IMR-90 (cell line): ENCODE results near the gene LBHD2. TPM values are rescaled to one million over a fixed set of nuclear protein-coding genes. Genes with fewer than 3 reads are reported as not detected.
A peak's percentile ranks its signal among the peaks of the same experiment; 100 is the strongest.

Source experiments
- ATAC-seq: fragments of 200-7000 bp; cut with Tn5 transposase; 2 replicates; pipeline ENCODE4 v1.9.1; 2020; ENCODE audit warnings: low read depth, mild to moderate bottlenecking, moderate library complexity
- BruUV-seq: library from RNA; stranded (reverse); fragments of 400-500 nt; replicated peaks from 2 replicates; lab custom pipeline; 2021; lab: Mats Ljungman, UMichigan
- CTCF ChIA-PET: fragments of 300-600 bp; formaldehyde crosslinking; extraction: SDS; loops from one replicate; lab custom pipeline; 2021; ENCODE audit warnings: antibody characterized with exemption; lab: Yijun Ruan, JAX
- POLR2A ChIA-PET: fragments of 300-600 bp; sonication (Branson Sonifier 250); formaldehyde crosslinking; loops from one replicate; lab custom pipeline; 2022; ENCODE audit warnings: antibody characterized with exemption; ENCODE audit not compliant: unreplicated experiment; lab: Charles Lee
- DNase-seq: peaks from one replicate; pipeline ENCODE4 v3.0.0; 2013
- H2AFZ ChIP-seq: replicated peaks from 2 replicates; pipeline ENCODE3; 2013; ENCODE audit warnings: low read length, mild to moderate bottlenecking; ENCODE audit not compliant: poor library complexity
- H2AK5ac ChIP-seq: 2 replicates; pipeline ENCODE4 v1.6.1; 2013; ENCODE audit warnings: low read depth, low read length, inconsistent platforms
- H2AK9ac ChIP-seq: replicated peaks from 2 replicates; pipeline ENCODE3; 2013; ENCODE audit warnings: mild to moderate bottlenecking, low read depth, low read length, moderate library complexity; ENCODE audit not compliant: poor library complexity
- H2BK120ac ChIP-seq: 2 replicates; pipeline ENCODE4 v1.6.1; 2013; ENCODE audit warnings: low read depth, low read length, inconsistent platforms
- H2BK15ac ChIP-seq: 3 replicates; pipeline ENCODE4 v1.6.1; 2013; ENCODE audit warnings: low read depth, low read length, inconsistent platforms
- H2BK20ac ChIP-seq: 2 replicates; pipeline ENCODE4 v1.6.1; 2013; ENCODE audit warnings: low read depth, mild to moderate bottlenecking, inconsistent platforms, low read length, moderate library complexity
- H2BK5ac ChIP-seq: 2 replicates; pipeline ENCODE4 v1.6.1; 2013; ENCODE audit warnings: mild to moderate bottlenecking, low read depth, low read length, inconsistent platforms; ENCODE audit not compliant: poor library complexity, severe bottlenecking
- H3K14ac ChIP-seq: replicated peaks from 2 replicates; pipeline ENCODE4 v1.6.1; 2013; ENCODE audit warnings: low read depth, low read length, inconsistent platforms
- H3K18ac ChIP-seq: 2 replicates; pipeline ENCODE4 v1.6.1; 2013; ENCODE audit warnings: low read depth, low read length, control low read depth
- H3K23ac ChIP-seq: 2 replicates; pipeline ENCODE4 v1.6.1; 2013; ENCODE audit warnings: low read depth, low read length, inconsistent platforms
- H3K27ac ChIP-seq: 2 replicates; pipeline ENCODE4 v1.5.1; 2013; ENCODE audit warnings: mild to moderate bottlenecking, control low read depth, low read length; ENCODE audit not compliant: insufficient read depth
- H3K27me3 ChIP-seq: 2 replicates; pipeline ENCODE4 v1.6.1; 2013; ENCODE audit warnings: low read length; ENCODE audit not compliant: control insufficient read depth, insufficient read depth
- H3K36me3 ChIP-seq: 2 replicates; pipeline ENCODE4 v1.6.1; 2013; ENCODE audit warnings: low read length, mixed read lengths; ENCODE audit not compliant: control insufficient read depth, insufficient read depth
- H3K4ac ChIP-seq: 2 replicates; pipeline ENCODE4 v1.6.1; 2013; ENCODE audit warnings: low read depth, low read length, inconsistent platforms
- H3K4me1 ChIP-seq: 2 replicates; pipeline ENCODE4 v1.6.1; 2013; ENCODE audit warnings: low read length, mixed read lengths; ENCODE audit not compliant: control insufficient read depth, insufficient read depth
- H3K4me2 ChIP-seq: 2 replicates; pipeline ENCODE4 v1.6.1; 2013; ENCODE audit warnings: low read depth, mild to moderate bottlenecking, control low read depth, low read length, moderate library complexity
- H3K4me3 ChIP-seq: 2 replicates; pipeline ENCODE4 v1.5.1; 2013; ENCODE audit warnings: low read depth, mild to moderate bottlenecking, control low read depth, low read length, moderate library complexity; ENCODE audit not compliant: insufficient read depth
- H3K56ac ChIP-seq: 2 replicates; pipeline ENCODE4 v1.6.1; 2013; ENCODE audit warnings: low read length, inconsistent platforms; ENCODE audit not compliant: insufficient read depth; ENCODE audit errors: extremely low read depth
- H3K79me1 ChIP-seq, 2 experiments: 2 replicates each; pipeline ENCODE4 v1.6.1; 2013; ENCODE audit warnings: low read length in 2 of 2, inconsistent platforms in 1 of 2, low read depth in 1 of 2
- H3K9ac ChIP-seq: 2 replicates; pipeline ENCODE4 v1.6.1; 2013; ENCODE audit warnings: low read depth, low read length, control low read depth
- H3K9me1 ChIP-seq: 2 replicates; pipeline ENCODE4 v1.6.1; 2013; ENCODE audit warnings: low read length, inconsistent platforms; ENCODE audit not compliant: insufficient read depth
- H3K9me3 ChIP-seq: 2 replicates; pipeline ENCODE4 v1.6.1; 2013; ENCODE audit warnings: low read length; ENCODE audit not compliant: control insufficient read depth, insufficient read depth
- H4K20me1 ChIP-seq: 2 replicates; pipeline ENCODE4 v1.6.1; 2013; ENCODE audit warnings: low read length, inconsistent platforms; ENCODE audit not compliant: insufficient read depth
- H4K5ac ChIP-seq: 2 replicates; pipeline ENCODE4 v1.6.1; 2013; ENCODE audit warnings: mild to moderate bottlenecking, low read depth, low read length, control low read depth
- H4K8ac ChIP-seq, 2 experiments: 2 replicates each; pipeline ENCODE4 v1.6.1; 2013; ENCODE audit warnings: low read depth in 2 of 2, low read length in 2 of 2, control low read depth in 1 of 2, inconsistent platforms in 1 of 2
- H4K91ac ChIP-seq: 2 replicates; pipeline ENCODE4 v1.6.1; 2013; ENCODE audit warnings: low read depth, low read length, inconsistent platforms; ENCODE audit not compliant: insufficient read depth
- CEBPB ChIP-seq: IDR thresholded peaks from 2 replicates; pipeline ENCODE4 v1.6.1; 2012; ENCODE audit warnings: low read depth, low read length, improper control_type of control experiment
- SMC3 ChIP-seq: fragments of 150-350 bp; IDR thresholded peaks from 2 replicates; pipeline ENCODE4 v1.6.1; 2016; ENCODE audit warnings: low read depth, mild to moderate bottlenecking, antibody characterized with exemption, low read length, moderate library complexity
- WGBS, 2 experiments: methylation state at CpG; one replicate each; pipeline versions ENCODE4 v1.1.5 to v1.1.7; 2013; ENCODE audit warnings: missing lambda C conversion rate in 2 of 2; ENCODE audit not compliant: insufficient read length in 1 of 2; ENCODE audit errors: extremely low coverage in 2 of 2; 5-methylcytosine and 5-hydroxymethylcytosine counted together
- dilution Hi-C: fragments of 300-500 bp; cut with HindIII; formaldehyde crosslinking; loops from one replicate; pipeline ENCODE4 v1.14.3; 2018; ENCODE audit warnings: low sequenced_read_pairs; ENCODE audit not compliant: unreplicated experiment
- in situ Hi-C: fragments of 300-500 bp; cut with MboI; formaldehyde crosslinking; loops from 3 replicates; pipeline ENCODE4 v1.14.3; 2019; ENCODE audit warnings: low sequenced_read_pairs, inconsistent platforms, mixed read lengths
- intact Hi-C: fragments of 100-400 bp; cut with micrococcal nuclease; formaldehyde crosslinking; loops from 2 replicates; pipeline ENCODE4 v1.10.0; 2022
- polyA plus RNA-seq, 3 experiments: library from polyadenylated mRNA; depleted of rRNA; stranded (reverse); fragments of >200 nt; gene quantifications; 2 replicates each; pipeline ENCODE4 v1.2.3, GENCODE V29; 2012; ENCODE audit warnings: low replicate concordance in 1 of 3
- total RNA-seq: library from RNA; depleted of rRNA; stranded (reverse); fragments of >200 nt; gene quantifications from 2 replicates; pipeline ENCODE4 v1.2.3, GENCODE V29; 2012

The LBHD2 gene
- total and polyA plus RNA-seq, 2 of the 4 experiments (the other 2 are of a cell fraction) = not detected

GRCh38 chr14:103067231-103067954 is 16.6 kb upstream of the LBHD2 start:
- dilution Hi-C loops = no loop called here
- no peak overlapping the region for H2BK120ac ChIP-seq
- in situ Hi-C loops = no loop called here

More at GRCh38 chr14:103067231-103067954, 16.6 kb upstream of the LBHD2 start:
- WGBS, 2 experiments = 80% methylated on average over 4 of the region's 8 CpGs; no CpG with 5 or more reads in 1 of the 2 experiments
- H3K9me3 ChIP-seq = no peaks in the 10 kb centered on the region
- H3K14ac ChIP-seq = no peak overlapping the region
- POLR2A ChIA-PET = no interaction called here
- no peak overlapping the region for H3K4me3 ChIP-seq
- H3K4me2 ChIP-seq = no peak overlapping the region
- no peak overlapping the region for H4K8ac ChIP-seq
- no peak overlapping the region for H3K9ac ChIP-seq
- ATAC-seq (peak; percentile 59), DNase-seq (peak; percentile 38)
- H2BK20ac ChIP-seq = no peak overlapping the region
- H2AFZ ChIP-seq = no peak overlapping the region
- H2AK5ac ChIP-seq = no peak overlapping the region
- no peak overlapping the region for H2BK5ac ChIP-seq
- H2AK9ac ChIP-seq = no peak overlapping the region
- H3K27ac ChIP-seq = no peak overlapping the region
- H3K23ac ChIP-seq = no peak overlapping the region
- H4K91ac ChIP-seq = no peak overlapping the region
- H3K27me3 ChIP-seq = no peaks in the 10 kb centered on the region
- H4K5ac ChIP-seq = no peak overlapping the region
- H2BK15ac ChIP-seq = no peak overlapping the region
- H4K20me1 ChIP-seq = no peaks in the 10 kb centered on the region; the same call in 1 of the 2 replicates
- intact Hi-C loops = no loop called here
- no peak for TF ChIP-seq SMC3
- peak; percentile 71 for TF ChIP-seq CEBPB
- H3K4ac ChIP-seq = no peak overlapping the region
- no peaks in the 10 kb centered on the region for H3K9me1 ChIP-seq
- H3K79me1 ChIP-seq = no peaks in the 10 kb centered on the region
- no peaks in the 10 kb centered on the region for H3K36me3 ChIP-seq
- CTCF ChIA-PET = interaction anchor here (0.7 kb wide), 1 partner anchor 154 kb away, joined by 3 read pairs; no protein-coding TSS in a partner anchor
- H3K18ac ChIP-seq = no peak overlapping the region
- no TSS peak for BruUV-seq
- peaks cover 2% of the 10 kb centered on the region; the same call in 1 of the 2 replicates for H3K4me1 ChIP-seq
- H3K56ac ChIP-seq = no peak overlapping the region
